ENCODE measurements around the gene CHKB.
"Not testable (repeated sequence)": the region's sequence is repeated elsewhere in the genome, so short reads cannot be mapped to it uniquely, and the experiment has no call there.

Gene CHKB

DNA sequence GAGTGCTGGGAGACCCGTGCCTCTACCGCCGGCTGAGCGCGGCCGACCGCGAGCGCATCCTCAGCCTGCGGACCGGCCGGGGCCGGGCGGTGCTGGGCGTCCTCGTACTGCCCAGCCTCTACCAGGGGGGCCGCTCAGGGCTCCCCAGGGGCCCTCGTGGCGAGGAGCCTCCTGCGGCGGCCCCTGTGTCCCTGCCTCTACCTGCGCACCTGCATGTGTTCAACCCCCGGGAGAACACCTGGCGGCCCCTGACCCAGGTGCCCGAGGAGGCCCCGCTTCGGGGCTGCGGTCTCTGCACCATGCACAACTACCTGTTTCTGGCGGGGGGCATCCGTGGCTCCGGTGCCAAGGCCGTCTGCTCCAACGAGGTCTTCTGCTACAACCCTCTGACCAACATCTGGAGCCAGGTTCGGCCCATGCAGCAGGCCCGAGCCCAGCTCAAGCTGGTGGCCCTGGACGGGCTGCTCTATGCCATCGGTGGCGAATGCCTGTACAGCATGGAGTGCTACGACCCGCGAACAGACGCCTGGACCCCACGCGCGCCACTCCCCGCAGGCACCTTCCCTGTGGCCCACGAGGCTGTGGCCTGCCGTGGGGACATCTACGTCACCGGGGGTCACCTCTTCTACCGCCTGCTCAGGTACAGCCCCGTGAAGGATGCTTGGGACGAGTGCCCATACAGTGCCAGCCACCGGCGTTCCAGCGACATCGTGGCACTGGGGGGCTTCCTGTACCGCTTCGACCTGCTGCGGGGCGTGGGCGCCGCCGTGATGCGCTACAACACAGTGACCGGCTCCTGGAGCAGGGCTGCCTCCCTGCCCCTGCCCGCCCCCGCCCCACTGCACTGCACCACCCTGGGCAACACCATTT lies 33.5 kb downstream of the CHKB start:
- no peak for DNase-seq (ENCODE audit: low read depth, low spot score)

DNA sequence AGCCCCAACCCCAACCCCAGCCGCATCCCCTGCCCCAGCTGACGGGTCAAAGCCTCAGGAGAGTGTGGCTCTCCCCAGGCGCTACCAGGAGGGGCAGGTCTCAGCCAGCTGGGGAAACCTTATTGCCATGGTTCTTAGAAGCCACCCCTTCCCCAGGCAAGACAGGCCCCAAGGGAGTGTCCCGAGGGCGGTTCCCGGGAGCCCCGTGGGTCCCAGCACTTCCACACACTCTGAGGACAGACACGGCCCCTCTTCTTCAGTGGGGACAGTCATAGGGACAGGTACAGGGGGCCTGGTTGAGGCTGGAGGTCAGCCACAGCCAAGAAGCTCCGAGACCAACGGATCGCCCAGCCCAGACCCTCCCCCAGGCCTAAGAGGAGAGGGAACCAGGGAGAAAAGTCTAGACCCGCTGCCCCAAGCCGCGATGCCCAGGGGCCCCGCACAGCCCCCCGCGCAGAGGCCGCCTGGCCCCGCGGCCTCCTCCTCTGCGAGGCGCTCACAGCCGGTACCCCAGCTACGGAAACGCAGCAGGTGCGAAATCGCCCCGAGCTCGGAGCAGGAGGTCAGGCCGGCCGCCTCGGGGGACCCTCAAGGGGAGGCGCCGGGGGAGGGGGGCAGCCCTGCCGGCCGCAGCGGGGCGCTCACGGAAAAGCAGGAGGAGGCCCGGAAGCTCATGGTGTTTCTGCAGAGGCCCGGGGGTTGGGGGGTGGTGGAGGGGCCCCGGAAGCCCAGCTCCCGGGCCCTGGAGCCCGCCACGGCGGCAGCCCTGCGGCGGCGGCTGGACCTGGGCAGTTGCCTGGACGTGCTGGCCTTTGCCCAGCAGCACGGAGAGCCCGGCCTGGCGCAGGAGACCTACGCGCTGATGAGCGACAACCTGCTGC lies 34.4 kb downstream of the CHKB start:
- DNase-seq (ENCODE audit: low read depth, low spot score): no peak

DNA sequence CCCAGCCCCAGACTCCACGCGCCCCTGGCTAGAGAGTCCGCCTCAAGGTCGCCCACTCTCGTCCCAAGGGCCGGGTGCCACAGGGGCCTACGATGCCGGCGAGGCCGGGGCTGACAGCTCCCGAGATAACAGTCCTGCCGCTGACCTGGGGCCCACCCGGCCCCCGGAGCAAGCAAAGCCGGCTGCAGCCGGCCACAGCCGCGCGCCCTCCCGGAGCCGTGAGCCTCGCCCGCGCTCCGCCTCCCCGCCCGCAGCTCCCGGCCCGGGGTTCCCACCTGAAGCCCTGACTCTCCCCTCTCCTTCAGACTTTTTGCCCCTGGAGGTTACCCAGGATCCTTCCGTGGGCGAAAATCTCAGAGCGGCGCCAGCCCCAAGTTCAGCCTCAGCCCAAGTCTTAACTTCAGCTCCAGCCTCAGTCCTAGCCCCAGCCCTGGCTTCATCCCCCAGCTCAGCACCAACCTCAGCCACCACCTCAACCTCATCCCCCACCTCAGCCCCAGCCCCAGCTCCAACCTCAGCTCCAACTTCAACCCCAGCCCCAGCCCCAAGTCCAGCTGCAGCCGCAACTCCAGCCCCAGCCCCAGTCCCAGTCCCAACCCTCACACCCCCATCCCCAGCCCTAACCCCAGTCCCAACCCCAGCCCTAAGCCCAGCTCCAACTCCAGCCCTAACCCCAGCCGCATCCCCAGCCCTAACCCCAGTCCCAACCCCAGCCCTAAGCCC lies 35.2 kb downstream of the CHKB start:
- DNase-seq (ENCODE audit: low read depth, low spot score): no peak

DNA sequence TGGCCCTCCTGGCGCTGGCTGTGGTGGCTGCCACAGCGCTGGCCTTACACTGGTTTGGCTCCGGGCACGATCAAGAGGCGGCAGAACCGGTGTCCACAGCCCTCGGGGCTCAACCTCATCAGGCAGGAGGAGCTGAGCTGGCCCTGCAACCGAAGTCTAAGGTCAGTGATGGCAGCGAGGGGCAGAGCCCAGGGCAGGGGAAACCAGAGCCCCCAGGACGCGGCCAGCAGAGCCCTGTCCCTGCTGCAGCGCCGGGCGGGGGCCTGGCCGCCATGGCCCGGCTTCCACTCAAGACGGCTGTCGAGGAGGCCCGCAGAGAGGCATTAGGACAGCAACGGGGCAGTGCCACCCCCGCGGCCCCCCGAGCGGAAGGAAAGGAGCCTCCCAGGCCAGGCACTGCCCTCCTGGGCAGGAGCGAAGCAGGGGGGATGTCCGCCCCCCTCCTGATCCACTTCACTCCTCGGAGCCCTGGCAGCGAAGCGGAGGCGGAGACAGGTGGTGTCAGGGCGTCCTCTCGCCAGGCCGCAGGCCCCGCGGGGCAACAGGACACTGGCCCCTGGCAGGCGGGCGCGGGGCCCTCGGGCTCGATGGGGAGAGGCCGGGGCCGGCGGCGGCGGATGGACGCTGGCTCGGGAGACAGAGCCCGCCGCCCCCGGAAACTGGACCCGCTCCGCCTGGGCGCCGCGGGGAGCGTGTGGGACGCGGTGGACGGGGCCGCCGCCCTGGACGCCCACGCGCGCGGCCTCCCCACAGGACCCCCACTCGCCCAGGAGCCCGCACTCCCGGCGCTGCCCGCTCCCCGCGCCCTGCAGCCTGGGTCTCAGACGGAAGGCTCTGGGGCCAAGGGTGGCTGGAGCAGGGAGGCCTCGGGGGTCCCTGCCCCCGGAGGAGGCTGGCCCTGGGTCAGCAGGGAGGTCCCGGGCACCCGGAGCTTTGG lies 36.1 kb downstream of the CHKB start:
- no peak for DNase-seq (ENCODE audit: low read depth, low spot score)

DNA sequence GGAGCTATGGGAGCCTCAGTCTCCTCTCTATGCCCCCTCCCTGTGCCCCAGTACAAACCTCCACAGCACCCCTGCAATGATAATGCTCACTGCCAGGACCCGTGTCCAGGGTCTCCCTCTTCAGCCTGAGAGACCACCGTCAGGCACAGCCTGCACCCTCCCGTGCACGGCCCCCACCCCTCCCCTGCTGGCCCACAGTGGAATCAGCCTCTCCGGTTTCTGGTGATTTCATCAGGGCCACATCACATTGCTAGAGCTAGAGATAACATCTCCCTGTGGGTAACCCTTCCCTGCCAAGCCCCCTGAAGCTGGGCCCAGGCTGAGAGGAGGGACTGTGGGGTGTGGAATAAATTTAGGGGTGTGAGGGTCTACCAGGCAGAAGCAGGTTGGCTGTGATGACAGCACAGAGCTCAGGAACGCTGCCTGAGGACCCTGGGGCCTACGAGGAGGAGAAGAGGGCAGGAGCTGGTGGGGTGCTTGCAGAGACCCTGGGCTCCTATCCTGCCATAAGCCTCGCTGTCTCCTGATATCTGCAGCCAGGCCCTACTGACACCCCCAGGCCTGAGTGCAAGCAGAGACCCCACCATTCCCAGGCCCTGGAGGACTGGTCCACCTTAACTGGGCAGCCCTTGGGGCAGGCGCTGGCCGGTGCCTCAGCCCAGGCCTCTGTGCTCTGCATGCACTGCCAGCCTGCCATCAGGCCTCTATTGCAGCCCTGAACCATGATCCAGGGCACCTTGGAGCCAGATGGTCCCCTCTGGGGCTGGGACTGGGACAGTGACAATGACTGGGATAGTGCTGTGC lies 36.9 kb downstream of the CHKB start, which contains the start of gene KLHDC7B:
Gene KLHDC7B (plus strand): TSS at position 378 of the 804 bp plus-strand sequence. CDS start 345 bp downstream, at position 723.
- DNase-seq (ENCODE audit: low read depth, low spot score): no peak

DNA sequence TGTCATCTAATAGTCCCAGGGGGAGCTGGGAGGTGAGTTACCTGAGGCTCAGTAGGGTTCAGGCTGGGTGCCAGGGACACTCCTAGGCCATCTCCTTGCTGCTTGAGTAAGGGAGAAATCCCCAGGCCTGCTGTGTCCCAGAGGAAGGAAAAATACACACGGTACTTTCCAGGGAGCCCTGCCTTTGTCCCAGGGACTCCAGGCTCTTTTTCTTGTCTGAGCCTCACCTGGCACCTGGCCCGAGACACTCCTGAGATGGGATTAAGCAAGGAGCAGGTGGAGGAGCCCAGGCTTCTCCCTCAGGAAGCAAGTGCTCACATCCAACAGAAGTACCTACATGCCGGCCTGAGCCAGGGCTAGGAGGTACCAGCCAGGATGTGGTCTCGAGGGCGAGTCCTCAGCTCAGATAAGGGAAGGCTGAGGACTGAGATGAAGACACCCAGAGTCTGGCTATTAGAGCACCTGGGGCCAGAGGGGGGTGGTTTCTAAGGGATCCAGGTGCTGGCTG lies 37.8 kb downstream of the CHKB start:
- no peak for DNase-seq (ENCODE audit: low read depth, low spot score)

DNA sequence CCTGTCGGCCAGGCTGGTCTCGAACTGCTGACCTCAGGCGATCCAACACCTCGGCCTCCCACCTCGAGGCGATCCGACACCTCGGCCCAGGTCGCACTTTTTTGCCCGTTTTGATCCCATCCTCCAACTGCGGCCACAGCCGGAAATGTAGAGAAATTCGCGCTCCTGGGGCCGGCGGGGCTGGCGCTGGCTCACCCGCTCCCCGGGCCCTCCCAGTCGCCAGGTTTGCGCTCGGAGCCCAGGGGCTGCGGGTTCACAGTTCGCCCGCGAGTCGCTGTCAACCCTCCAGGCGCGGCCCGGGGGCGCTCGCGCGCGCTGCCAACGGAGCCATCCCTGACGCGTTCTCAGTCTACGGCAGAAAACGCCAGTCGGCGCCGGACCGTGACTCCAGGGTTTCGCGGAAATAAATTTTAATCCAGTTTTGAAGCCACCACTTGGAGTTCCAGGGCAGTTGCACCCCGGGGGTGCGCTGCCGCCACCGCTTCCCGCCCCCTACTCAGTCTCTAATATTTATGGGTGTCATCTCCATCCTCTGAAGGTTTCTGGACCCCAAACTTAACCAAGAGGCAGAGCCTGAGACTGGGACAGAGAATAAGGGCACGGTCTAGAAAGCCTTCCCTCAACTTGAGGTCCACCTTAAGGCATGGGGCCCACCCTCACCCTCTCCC lies 38.4 kb downstream of the CHKB start:
- peak; percentile 68 for DNase-seq (ENCODE audit: low read depth, low spot score)

DNA sequence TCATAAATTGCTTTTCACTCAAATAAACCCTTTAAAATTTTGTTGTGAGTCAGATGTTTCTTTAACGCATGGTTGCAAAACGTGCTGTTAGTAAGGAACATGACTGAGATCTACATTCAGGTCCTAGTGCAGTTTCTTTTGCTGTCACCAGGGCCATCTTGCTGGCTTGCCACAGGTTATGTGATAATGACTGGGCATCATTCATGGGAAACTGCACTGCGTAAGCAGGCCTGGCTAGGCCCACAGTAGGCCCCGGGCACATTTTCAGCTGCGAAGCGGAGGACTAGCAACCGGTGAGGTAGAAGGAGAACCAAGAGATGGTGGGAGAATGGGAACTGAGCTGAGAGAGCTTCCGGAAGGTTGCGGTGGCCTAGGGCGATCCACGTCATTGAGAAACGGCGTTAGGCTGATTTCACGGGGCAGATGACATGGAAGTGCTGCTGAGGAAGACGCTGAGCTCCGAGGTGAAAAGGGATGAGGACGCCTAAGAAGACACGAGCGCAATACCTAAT lies 40.2 kb downstream of the CHKB start:
- DNase-seq (ENCODE audit: low read depth, low spot score): no peak

DNA sequence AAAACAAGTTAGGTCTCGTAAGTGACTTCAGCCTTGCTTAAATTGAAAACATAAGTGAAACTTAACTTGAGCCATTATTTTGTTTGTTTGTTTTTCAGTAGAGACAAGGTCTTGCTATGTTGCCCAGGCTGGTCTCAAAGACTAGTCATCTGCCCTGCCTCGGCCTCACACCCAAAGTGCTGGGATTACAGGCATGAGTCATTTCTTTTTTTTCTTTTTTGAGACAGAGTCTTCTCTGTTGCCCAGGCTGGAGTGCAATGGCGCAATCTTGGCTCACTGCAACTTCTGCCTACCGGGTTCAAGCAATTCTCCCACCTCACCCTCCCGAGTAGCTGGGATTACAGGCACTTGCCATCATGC lies 41.0 kb downstream of the CHKB start:
- not testable (repeated sequence) for DNase-seq (ENCODE audit: low read depth, low spot score)

DNA sequence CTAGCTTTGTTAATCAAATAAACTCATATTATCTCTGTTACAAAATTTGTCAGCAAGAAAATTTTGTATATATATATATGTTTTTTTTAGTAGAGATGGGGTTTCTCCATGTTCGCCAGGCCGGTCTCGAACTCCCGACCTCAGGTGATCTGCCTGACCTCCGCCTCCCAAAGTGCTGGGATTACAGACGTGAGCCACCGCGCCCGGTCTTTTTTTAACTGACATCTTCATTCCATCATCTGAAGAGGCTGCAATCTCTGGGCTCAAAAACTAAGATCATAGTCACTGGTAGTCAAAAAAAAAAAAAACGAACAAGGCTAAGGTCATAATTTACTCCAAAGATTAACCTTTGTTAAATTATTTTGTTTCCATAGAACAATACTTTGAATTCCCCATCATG lies 42.3 kb downstream of the CHKB start:
- no peak for DNase-seq (ENCODE audit: low read depth, low spot score)

DNA sequence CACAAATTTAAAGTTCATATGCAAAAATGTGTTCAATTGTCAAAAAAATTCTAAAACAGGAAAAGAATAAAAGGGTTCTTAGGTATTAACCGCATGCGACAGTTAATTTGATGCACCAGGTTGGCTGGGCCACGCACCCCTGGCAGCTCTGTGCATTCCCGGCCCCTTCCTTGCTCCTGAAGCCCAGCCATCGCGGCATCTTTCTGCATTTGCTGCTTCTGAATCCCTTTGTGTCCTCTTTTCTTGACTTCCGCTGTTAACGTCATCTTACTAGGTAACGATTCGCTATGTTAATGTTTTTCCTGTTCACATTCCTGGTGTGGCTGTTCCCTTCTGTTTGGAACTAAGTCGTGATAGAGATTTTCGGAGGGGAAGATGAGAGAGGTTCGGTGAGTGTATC lies 44.9 kb downstream of the CHKB start:
- no peak for DNase-seq (ENCODE audit: low read depth, low spot score)

DNA sequence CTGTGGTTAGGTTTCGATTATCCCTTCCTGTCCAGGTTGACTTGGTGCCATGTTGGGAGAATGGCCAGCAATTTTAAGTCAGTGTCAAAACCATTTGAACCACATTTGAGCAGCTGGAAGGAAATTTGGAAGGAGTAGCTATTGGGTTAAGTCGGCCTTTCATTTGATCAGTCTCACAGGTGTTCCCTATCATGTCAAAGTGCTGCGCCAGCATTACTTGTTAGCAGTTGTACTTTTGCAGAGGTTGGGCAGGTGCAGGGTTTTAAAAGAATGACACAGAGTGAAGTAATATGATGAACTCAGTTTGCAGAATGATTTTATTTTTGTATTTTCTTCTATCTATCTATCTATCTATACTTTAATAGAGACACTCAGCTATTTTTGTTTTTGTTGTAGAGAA lies 46.4 kb downstream of the CHKB start:
- DNase-seq (ENCODE audit: low read depth, low spot score): no peak

DNA sequence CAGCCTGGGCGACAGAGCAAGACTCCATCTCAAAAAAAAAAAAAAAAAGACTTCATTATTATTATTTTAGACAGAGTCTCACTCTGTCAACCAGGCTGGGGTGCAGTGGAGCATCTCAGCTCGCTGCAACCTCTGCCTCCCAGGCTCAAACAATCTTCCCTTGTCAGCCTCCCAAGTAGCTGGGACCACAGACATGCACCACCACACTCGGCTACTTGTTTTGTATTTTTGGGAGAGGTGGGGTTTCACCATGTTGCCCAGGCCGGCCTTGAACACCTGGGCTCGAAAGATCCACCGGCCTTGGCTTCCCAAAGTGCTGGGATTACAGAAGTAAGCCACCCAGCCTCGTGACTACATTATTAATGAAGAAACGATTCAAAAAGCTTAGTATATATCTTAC lies 47.5 kb downstream of the CHKB start:
- no peak for DNase-seq (ENCODE audit: low read depth, low spot score)

DNA sequence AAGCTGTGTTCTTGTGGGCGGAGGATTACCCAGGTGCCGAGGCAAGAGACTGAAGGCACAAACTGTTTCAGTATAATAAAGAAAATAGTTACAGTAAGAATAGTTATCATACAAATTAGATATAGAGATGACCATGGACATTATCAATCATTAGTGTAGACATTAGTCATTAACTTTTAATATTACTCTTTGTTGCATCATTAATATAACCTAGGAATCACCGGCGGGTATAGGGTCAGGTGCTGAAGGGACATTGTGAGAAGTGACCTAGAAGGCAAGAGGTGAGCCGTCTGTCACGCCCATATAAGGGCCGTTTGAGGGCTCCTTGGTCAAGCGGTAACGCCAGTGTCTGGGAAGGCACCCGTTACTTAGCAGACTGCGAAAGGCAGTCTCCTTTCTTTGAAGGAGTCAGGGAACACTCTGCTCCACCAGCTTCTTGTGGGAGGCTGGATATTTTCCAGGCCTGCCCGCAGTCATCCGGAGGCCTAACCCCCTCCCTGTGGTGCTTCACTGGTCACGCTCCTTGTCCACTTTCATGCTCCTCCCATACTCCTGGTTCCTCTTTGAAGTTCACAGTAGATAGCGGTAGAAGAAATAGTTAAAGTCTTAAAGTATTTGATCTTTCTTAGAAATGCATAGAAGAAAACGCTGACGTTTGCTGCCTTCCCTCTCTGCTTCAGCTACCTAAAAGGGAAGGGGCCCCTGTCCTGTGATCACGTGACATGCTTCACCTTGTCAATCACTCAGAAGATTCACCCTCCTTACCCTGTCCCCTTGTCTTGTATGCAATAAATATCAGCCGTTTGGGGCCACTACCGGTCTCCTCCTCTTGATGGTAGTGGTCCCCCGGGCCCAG lies 48.6 kb downstream of the CHKB start:
- not testable (repeated sequence) for DNase-seq (ENCODE audit: low read depth, low spot score)

DNA sequence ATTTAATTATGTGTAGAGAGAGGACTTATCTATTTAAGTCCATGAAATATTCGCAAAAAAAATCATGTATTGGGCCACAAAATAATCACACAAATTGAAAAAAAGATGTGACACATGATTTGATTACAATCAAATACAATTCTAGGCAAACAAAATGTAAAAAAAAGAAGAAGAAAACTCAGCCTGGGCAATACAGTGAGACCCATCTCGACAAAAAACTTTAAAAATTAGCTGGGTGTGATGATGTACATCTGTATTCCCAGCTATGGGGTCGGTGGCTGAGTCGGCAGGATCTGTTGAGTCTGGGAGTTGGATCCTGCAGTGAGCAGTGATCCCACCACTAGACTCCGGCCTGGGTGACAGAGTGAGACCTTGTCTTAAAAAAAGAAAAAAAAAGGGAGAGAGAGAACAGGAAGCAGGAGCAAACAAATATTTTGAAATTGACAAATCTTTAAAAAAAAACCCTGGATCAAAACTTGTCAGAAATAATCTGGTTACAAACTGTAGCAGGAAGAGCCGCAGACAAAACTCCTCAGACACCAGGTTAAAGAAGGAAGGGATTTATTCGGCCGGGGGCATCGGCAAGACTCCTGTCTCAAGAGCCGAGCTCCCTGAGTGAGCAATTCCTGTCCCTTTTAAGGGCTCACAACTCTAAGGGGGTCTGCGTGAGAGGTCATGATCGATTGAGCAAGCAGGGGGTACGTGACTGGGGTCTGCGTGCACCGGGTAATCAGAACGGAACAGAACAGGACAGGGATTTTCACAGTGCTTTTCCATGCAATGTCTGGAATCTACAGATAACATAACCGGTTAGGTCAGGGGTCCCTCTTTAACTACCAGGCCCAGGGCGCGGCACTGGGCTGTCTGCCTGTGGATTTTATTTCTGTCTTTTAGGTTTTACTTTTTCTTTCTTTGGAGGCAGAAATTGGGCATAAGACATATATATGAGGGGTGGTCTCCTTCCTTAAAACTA lies 49.5 kb downstream of the CHKB start:
- DNase-seq (ENCODE audit: low read depth, low spot score): no peak

DNA sequence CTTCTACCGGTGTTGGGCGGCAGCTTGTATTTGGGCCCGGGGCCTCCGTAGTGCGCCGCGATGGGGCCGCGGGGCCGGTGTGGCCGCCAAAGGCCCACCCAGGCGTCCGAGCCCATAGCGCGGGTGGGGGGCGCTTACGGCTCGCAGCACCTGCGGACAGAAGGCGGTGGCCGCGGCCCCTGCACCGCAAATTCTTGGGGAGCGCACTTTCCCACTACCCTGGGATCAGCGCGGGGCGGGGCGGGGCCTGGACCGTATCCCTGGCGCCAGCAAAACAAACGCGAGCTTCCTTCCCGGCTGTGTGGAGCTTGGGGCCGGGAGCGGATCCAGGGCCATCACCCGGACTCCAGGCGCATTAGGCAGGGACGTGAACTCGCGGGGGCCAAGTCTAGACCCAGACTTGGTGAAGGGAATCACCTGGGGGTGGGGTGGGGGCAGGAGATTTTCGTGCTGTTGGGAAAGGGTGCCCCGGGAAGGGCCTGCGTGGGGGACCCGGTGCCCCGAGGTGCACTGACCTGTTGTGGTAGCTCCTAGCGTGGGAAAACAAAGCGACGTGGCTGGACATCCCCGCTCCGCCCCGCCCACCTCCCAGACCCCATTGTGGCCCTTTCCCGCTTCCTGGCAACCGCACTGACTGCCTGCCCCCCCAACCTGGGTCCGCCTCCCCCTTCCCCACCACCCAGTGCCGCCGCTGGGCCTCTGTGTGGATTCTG lies 50.5 kb downstream of the CHKB start:
- no peak for DNase-seq (ENCODE audit: low read depth, low spot score)

Measured in activated CD4-positive, CD25-positive, alpha-beta regulatory T cell treated with anti-CD3 and anti-CD28 coated beads, Interleukin-2, amount 50 U/mL, for 16 hours (primary cell).